Amygdala (tissue), 56 donors: ENCODE results near the gene PAMR1.

Source experiments
- DNase-seq, 56 donors: peaks; one replicate each; lab custom pipeline; 2025; lab: John Stamatoyannopoulos, UW

Gene PAMR1

GRCh38 chr11:35507688-35508087 lies 17.7 kb downstream of the PAMR1 start:
- no peak for DNase-seq

DNA sequence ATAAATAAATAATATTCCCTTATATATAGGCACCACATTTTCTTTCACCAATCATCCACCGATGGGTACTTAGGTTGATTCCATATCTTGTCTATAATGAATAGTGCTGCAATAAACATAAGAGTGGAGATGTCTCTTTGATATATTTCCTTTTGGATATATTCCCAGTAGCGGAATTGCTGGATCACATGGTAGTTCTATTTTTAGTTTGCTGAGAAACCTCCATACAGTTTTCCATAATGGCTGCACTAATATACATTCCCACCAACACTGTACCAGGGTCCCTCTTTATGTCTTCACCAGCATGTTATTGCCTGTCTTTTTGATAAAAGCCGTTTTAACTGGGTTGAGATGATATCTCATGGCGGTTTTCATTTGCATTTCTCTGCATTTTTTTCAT lies 23.6 kb downstream of the PAMR1 start:
- DNase-seq: no peak

- no peak for DNase-seq
Observed at GRCh38 chr11:35500744-35501143, 24.7 kb downstream of the PAMR1 start.

DNA sequence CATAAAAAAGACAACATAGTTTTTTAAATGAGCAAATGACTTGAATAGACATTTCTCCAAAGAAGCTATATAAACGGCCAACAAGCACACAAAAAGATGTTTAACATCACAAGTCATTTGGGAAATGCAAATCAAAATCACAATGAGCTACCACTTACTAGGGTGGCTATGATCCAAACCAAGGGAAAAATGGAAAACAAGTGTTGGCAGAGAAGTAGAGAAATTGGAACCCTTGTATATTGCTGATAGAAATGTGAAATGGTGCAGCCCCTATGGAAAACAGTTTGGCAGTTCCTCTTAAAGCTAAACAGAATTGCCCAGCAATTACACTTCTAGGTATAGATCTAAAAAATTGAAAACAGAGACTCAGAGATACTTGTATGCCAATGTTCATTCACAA lies 29.0 kb downstream of the PAMR1 start:
- DNase-seq: no peak

- peak in 19 of 56 donors; percentile 3 to 48 (median 22) for DNase-seq
Observed at GRCh38 chr11:35494957-35495490, 30.4 kb downstream of the PAMR1 start.

DNA sequence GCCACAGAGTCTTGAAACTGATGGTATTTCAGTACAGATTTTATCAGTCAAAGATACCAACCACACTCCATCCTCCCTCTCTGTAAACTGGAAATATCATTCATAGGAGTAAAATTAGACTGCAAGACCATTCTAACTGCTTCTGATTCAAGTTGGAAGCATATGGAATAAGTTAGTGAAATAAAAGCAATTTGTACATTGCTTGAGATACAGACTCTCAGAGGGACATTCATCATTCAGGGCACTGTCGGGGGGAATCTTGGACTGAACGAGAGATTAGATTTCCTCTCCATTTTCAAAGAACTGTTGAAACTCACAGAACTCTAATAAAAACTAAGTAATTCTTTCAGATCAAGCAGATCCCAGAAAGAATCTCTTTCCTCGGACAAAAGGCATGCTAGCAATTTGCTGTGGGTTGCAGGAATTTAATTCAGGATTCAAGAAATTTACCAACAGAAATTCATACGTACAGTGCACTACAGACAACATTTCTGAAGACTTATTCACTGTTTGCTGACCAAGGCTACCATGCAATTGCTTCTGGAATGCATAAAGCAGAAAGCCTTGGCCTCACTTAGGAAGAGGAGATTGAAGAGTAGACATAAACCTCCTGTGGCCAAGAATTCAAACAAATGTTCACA lies 34.1 kb downstream of the PAMR1 start:
- DNase-seq: no peak

GRCh38 chr11:35488117-35488516 lies 37.3 kb downstream of the PAMR1 start:
- no peak for DNase-seq

DNA sequence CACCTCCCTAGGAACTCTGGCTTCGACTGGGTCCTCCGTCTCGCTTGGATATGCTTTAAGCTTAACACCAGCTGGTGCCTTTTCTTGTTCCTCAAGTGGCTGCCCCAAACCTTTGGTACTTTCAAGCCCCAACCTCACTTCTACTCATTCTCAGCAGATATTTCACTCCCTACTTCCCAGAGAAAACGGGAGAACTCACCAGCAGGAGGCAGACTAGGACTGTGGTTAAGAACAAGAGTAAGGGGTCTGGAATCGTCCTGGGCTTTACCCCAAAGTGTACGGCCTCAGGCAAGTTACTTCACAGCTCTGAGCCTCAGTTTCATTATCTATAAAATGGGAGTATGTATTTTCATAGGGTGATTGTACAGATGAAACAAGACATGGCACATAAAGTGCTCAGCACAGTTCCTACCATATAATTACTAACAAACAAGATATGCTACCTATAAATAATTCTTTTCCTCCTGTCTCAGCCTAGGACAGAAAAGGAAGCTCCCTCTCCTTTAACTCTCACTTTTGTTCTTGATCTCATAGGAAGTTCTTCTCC lies 37.8 kb downstream of the PAMR1 start:
- peak in 5 of 56 donors; percentile 1 to 14 (median 7) for DNase-seq

- DNase-seq: no peak
Observed at GRCh38 chr11:35486934-35487333, 38.5 kb downstream of the PAMR1 start.

DNA sequence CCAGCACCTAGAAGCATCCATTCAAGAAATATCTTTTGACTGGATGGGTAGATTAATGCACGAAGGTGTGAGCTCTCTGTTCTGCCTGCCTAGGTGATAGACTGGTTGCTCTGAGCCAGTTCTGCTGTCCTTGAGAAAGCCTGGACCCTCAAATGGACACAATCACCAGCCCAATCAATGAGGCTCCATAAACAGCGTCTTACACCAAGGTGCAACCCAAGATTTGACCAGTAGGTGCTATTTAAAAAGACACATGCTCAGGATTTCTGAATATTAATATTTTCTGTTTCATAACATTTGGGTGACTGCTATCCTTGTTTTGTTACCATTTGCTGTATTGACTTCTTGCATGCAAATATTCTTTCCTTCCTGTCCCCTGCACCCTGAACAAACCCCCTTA lies 39.0 kb downstream of the PAMR1 start:
- no peak for DNase-seq

DNA sequence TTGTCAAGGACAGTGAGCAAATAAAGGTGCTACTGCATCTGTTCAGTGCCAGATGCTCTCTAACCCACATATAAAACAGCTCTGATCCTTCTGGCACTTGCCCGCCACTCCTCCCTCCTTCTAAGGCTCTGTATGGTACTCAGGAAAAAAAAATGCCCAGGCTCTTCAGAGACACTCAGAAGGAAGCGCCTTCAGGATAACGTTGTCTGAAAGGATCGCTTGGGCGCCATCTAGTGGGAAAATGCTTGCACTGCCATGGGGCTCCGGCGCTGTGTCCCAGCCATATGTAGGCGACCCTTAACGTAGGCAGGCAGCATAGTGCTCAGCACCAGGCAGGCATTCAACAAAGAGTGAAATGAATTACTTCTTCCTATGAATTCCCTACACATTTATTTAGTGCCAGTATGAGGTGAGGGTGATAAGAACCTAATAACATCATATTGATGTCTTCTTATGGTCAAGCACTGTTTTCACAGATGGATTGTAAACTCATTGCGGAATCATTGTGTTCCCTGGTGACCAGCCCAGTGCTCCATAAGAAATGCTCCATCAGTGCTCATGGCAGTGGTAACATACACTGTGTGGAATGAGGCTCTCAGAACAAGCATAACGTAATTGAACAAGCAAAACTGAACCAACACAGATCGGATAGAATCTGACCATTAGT lies 39.6 kb downstream of the PAMR1 start:
- DNase-seq: peak in 47 of 56 donors; percentile 12 to 86 (median 52)

DNA sequence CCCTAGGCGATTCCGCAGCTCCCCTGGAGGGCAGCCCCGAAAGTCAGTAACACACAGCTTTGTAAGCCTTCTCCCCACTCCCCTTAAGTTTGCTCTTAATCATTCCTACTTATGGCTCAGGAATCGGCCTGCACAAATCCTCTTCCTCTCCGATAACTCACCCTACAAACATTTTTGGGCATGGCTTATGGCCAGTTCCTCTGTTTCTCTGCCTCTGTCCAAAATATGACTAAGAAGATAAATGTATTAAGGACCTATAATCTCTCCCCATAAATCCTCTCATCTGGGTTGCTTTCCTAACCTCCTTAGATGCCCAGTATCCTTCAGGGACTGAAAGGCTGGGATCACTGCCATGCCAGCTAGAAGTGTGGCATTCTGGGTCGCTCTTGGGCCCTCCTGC lies 41.0 kb downstream of the PAMR1 start:
- DNase-seq: no peak

DNA sequence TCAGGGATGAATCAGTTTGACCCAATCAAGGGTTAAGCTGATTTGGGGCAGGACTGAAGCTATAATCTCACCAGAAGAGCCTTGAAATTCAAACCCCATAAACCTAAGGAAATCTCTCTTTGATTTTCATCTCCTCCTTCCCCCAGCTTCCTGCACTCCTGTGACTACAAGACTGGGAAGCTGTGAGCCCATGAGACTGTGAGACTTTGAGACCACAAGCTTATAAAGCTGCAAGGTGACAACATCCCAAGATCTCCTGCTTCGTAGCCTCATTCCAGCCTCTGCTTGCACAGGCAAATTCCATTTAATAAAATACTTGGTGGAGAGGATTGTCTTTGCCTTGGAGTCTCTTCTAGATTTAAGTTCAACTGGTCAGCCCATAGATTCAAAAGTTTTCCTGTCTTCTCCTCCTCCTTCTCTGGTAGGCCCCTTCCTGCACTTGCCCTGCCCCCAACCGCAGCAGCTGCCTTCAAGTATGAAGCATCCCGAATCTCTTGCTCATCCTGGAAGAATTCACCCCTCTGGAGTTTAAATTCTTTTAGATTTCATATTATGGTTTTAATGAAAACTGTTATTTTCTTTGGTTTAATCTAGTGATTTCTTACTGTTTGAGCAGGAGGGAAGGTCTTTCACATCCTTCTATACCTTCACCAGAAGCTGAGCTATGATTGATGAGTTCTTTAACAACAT lies 42.1 kb downstream of the PAMR1 start:
- no peak for DNase-seq

- no peak for DNase-seq
Observed at GRCh38 chr11:35479731-35480130, 45.7 kb downstream of the PAMR1 start.

DNA sequence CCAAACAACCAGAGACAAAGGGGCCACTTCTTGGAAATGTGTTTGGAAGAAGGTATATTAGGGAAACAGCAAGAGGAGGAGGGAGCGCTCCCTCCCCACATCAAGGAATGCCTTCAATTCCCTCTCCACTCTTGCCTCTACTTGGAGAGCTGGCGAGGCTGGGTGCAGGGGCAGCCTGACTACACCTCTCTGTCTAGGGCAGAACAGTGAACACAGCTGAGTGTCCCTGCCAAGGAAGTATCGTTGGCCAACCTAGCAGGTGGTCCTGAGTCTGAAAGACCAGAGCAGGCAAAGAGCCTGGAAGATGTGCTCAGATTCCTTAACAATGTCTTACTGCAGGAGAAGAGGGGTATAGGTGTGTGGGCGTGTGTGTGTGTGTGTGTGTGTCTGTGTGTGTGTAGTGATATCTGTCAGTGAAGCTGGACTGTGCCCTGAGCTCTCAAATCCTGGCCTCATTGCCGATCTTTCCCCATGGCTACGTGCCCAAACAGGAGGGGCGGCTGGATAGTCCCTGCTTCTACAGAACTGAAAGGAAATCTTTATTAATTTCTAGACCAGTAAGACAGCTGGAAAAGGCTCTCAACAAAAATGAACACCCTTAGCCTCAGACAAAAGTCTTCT lies 46.8 kb downstream of the PAMR1 start:
- DNase-seq: peak in 47 of 56 donors; percentile 8 to 87 (median 56)

DNA sequence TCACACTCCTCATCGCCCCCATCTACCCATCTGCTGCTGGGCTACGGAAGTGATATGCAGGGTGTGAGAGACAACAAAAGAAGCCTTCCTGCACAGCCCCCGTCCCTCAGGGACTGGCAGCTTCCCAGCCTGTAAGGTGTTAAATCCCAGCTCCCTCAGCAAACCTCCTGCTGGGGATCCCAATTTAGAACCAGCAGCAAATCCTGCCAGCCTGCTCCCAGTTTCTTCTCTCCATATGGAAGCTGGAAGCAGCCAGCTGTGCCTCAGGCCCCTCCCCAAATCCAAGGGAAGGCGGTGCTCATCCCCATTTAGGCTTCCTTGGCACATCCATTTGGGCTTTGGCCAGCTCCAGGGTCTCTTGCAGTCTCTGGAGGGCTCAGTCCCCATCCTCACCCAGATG lies 47.5 kb downstream of the PAMR1 start:
- DNase-seq: peak in 14 of 56 donors; percentile 8 to 77 (median 38)

GRCh38 chr11:35474688-35475087 lies 50.7 kb downstream of the PAMR1 start:
- DNase-seq: no peak

DNA sequence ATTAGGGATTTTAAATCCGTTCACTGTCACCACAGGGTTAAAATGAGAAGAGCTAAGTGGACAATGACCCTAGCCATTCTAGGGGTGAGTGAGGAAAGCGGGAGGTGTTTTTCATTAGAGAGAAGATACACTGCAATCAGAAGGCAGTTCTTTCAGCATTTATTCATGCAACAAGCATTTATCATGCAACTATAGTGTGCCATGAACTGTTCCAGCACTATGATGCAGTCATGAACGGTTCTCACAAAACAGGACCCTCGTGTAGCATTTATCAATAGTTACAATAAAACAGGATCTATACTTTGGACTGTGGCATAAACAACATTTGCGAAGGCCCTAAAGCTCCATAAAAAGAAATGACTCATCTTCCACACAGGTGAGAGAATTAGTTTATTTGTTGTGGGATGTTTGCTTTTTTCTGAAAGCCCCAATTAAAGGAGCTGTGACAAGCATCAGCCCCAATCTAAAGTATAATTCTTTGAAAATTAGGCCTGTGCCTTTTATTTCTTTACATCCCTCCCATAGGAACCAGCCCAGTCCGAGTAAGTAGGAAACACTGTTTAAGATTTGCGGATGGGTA lies 51.5 kb downstream of the PAMR1 start:
- no peak for DNase-seq

GRCh38 chr11:35470616-35471015 lies 54.8 kb downstream of the PAMR1 start:
- no peak for DNase-seq

DNA sequence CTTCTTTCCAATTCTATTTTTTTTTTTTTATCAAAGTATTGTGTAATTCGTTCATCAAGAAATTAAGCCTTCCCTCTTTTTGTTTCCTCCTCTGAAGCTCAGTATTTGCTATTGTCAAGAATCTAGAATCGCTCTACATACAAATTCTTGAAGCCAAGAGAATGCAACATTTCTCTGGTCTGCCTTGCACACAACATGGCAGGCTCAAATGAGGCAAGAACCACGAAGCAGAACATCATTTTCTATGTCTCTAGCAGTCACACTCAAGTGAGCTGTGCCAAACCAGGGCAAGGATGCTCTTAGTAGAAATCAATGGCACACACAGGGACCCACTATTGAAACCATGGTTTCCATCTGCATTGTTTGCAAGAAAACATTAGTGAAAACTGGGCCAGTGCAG lies 59.4 kb downstream of the PAMR1 start:
- no peak for DNase-seq
